Astrocyte of the spinal cord (primary cell): ENCODE data around the gene CALCOCO1.
A peak's percentile ranks its signal among the peaks of the same experiment; 100 is the strongest.

Experiments
- DNase-seq: peaks from one replicate; pipeline ENCODE4 v3.0.0; 2011; ENCODE audit warnings: low read depth, low spot score
- H3K4me3 ChIP-seq: 2 replicates; pipeline ENCODE4 v1.5.1; 2011; ENCODE audit warnings: low read depth, mild to moderate bottlenecking, low read length, moderate library complexity
- in situ Hi-C: cut with HindIII; loops from 2 replicates; pipeline ENCODE4 v1.10.0; 2017; ENCODE audit warnings: low sequenced_read_pairs
- TF ChIP-seq, protein P1 (sequence below): IDR thresholded peaks from 2 replicates; pipeline ENCODE4 v1.5.1; 2012; ENCODE audit warnings: low read depth, mild to moderate bottlenecking, low read length, inconsistent platforms

The CALCOCO1 gene

DNA sequence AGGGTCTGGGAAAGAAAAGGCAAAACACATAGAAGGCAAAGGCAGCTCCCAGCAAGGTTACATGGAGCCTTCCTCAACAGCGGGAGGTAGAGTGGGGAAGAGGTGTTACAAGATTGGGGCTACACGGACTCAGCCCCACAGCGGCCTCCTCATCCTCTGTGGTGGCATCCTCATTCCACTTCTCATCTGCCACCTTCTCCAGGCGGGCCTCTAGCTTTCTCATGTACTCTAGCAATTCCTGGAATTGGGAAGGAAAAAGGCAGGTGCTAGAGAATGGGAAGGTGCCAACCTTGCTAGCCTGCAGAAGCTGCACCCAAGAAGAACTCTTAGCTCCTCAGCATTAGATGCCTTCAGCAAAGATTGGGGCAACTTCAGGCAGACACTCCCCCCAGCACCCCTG lies 13.2 kb downstream of the CALCOCO1 start:
- no peak overlapping the region for H3K4me3 ChIP-seq
- TF ChIP-seq, protein P1, sequence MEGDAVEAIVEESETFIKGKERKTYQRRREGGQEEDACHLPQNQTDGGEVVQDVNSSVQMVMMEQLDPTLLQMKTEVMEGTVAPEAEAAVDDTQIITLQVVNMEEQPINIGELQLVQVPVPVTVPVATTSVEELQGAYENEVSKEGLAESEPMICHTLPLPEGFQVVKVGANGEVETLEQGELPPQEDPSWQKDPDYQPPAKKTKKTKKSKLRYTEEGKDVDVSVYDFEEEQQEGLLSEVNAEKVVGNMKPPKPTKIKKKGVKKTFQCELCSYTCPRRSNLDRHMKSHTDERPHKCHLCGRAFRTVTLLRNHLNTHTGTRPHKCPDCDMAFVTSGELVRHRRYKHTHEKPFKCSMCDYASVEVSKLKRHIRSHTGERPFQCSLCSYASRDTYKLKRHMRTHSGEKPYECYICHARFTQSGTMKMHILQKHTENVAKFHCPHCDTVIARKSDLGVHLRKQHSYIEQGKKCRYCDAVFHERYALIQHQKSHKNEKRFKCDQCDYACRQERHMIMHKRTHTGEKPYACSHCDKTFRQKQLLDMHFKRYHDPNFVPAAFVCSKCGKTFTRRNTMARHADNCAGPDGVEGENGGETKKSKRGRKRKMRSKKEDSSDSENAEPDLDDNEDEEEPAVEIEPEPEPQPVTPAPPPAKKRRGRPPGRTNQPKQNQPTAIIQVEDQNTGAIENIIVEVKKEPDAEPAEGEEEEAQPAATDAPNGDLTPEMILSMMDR: no peak
- DNase-seq: no peak
- in situ Hi-C loops: no loop called here

DNA sequence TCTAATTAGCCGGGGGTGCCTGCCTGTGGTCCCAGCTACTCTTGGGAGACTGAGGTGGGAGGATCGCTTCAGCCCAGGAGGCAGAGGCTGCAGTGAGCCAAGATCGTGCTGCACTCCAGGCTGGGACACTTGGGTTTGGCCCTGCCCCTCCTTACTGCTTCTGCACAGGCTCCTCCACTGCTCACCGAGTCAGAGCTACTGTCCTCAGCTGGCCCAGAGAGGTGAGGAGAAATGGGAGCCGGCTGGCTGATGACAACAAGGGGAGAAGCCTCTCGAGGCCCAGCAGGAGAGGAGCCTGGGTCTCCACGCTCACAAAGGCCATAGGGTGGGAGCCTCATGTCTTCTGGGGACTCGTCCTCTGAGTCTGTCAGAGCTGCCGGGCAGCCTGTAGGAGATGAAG lies 13.7 kb downstream of the CALCOCO1 start:
- DNase-seq: no peak
- H3K4me3 ChIP-seq: no peak overlapping the region
- in situ Hi-C loops: no loop called here
- TF ChIP-seq, protein P1: no peak

DNA sequence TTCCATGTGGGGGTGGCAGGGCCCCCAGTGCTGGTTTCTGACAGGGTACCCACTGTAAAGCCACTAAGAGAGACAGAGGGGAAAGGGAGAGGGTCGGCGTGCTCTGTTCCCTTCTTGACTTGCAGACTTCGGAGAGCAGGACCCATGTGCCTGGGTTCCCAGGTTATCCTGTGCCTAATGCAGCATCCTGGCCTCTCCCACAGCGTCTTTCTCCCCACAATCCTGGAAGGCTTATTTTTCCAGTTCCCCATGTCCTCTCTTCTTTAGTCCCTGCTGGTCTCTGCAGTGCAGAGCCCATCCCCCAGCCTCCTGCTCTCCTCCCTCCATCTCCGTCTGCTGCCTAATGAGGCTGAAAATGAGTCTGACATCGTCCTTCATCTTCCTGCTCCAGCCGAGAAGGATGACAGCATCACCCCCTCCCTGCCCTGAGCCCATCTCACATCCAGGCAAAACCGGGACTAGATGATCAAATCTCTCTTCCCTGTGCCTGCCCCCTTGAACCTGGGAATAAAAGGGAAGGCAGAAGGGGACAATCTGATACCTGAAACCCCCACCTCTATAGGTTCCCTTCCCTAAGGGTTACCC lies 15.1 kb downstream of the CALCOCO1 start:
- no peak for DNase-seq
- no peak overlapping the region for H3K4me3 ChIP-seq
- TF ChIP-seq, protein P1: no peak
- in situ Hi-C loops: no loop called here

DNA sequence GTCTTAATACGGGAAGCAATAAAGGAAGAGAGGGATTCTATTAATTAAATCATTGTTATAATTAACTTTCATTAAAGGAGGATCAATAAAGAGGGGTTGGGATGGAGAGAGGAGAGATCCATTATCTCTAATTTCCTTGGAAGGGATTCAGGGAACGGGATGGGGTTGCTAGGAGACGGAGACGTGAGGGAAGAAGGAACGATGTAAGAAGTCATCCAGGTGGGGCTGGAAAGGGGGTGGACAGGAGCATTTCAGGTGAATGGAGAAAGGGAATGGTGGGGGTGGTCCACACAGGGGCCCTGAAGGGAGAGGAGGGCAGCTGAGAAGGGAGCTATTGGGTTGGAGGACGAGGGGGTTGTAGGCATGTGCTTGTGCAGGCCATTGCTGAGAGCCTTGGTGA lies 17.2 kb downstream of the CALCOCO1 start:
- in situ Hi-C loops: no loop called here
- TF ChIP-seq, protein P1: no peak
- no peak for DNase-seq
- H3K4me3 ChIP-seq: no peak overlapping the region

DNA sequence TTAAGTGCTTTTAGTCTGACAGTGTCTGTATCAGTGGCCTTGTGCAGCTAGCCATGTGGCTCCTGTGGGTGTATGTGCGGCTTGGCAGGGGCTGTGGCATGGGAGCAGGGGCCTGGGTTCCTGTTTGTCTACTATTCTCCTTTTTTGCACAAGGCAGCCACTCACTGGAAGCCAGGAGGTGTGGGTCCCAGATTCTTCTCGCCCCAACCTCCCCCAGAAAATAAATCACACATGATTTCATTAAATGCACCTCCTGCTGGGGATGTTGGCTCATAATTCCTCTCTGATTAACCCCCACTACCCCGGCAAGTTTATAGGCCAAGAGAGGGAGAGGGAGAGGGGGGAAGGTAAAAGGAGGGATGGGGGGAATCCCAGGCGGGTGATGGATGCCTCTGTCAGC lies 17.6 kb downstream of the CALCOCO1 start:
- TF ChIP-seq, protein P1: no peak
- H3K4me3 ChIP-seq: no peak overlapping the region
- DNase-seq: no peak
- in situ Hi-C loops: no loop called here

DNA sequence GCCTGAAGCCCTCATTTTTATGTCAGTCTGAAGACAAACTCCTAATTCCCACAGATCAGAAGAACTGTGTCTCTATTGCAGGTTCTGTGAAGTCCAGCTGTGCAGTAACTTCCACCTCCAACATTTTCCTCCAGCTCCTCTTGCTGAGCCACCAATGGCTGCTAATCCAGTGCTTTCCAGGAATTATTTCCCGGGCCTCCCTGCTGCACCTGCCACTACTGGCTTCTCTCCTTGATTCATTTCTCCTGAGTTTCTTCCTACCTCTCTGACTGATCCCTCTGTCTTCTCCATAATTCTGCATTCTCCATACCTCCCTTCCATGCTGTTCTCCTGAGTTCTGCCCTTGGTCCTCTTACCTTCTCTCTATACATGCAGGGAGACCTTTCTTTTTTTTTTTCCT lies 21.2 kb downstream of the CALCOCO1 start:
- no peak for DNase-seq
- no peak overlapping the region for H3K4me3 ChIP-seq
- TF ChIP-seq, protein P1: no peak
- in situ Hi-C loops: no loop called here

DNA sequence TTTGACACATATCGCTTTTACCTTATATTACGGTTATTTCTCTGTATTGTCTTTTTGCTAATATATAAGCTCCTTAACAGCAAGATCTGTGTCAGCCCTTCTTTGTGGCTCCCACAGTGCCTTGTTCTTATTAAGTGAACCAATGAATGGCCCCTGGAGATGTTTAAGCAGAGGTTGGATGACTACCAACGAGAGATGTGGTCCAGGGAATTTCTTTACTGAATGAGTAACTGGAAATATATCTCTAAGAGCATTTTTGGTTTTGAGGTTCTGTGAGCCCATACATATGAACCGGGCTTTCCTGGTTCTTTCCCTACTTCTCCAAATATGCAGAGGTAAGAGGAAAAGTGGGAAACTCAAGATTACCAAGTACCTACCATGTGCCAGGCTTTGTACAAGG lies 23.5 kb downstream of the CALCOCO1 start:
- in situ Hi-C loops: no loop called here
- TF ChIP-seq, protein P1: no peak
- H3K4me3 ChIP-seq: no peak overlapping the region
- DNase-seq: peak; percentile 50
